Measurements from ENCODE around the gene C11orf58. TPM values are rescaled to one million over a fixed set of nuclear protein-coding genes. Genes with fewer than 3 reads are reported as not detected.

Gene C11orf58
- total and polyA plus RNA-seq, 2 experiments from 2014 or later = 153 to 226 TPM

- no peaks in the 10 kb centered on the region for H3K27me3 ChIP-seq (replicated peaks; ENCODE audit: insufficient read depth)
- no peak overlapping the region for H3K27ac ChIP-seq
- no peaks in the 10 kb centered on the region for H3K36me3 ChIP-seq (ENCODE audit: low read depth)
- no peaks in the 10 kb centered on the region; the same call in 1 of the 2 replicates for H4K20me1 ChIP-seq (ENCODE audit: insufficient read depth)
- no peaks in the 10 kb centered on the region for H3K9me2 ChIP-seq (ENCODE audit: insufficient read depth)
- 44 to 54% methylated on average over 3 of the region's 3 CpGs for WGBS, 2 experiments (ENCODE audit: low coverage in 1 of 2, low lambda C conversion rate in 2 of 2, missing lambda C conversion rate in 2 of 2)
- H3K9ac ChIP-seq = no peak overlapping the region
- no peaks in the 10 kb centered on the region for H3K9me3 ChIP-seq (ENCODE audit: low read depth)
- in situ Hi-C loops (cut with MboI) = no loop called here
- no peak overlapping the region for H2AFZ ChIP-seq
- no peaks in the 10 kb centered on the region for H3K4me1 ChIP-seq (ENCODE audit: insufficient read depth)
- H3K4me2 ChIP-seq (ENCODE audit: unreplicated experiment) = no peak overlapping the region
- no peak for TF ChIP-seq EZH2 (IDR thresholded peaks at IDR 0.05; ENCODE audit: insufficient read depth, poor library complexity, severe bottlenecking)
- no peak for TF ChIP-seq EZH2phosphoT487 (IDR thresholded peaks at IDR 0.05; ENCODE audit: insufficient read depth, low read depth)
- DNase-seq = no peak
- no peaks in the 10 kb centered on the region for H3K79me2 ChIP-seq (ENCODE audit: insufficient read depth)
- H3K4me3 ChIP-seq = no peak overlapping the region
- no peaks in the 10 kb centered on the region for H3F3A ChIP-seq (ENCODE audit: insufficient read depth)
Measured at GRCh38 chr11:16722581-16723344, 15.7 kb upstream of the C11orf58 start.

- no peak for TF ChIP-seq EZH2phosphoT487 (IDR thresholded peaks at IDR 0.05; ENCODE audit: insufficient read depth, low read depth)
- TF ChIP-seq EZH2 (IDR thresholded peaks at IDR 0.05; ENCODE audit: insufficient read depth, poor library complexity, severe bottlenecking) = no peak
- Histone ChIP-seq H3K36me3 (ENCODE audit: low read depth) (no peaks in the 10 kb centered on the region), H3K9ac (no peak overlapping the region), H3K9me3 (ENCODE audit: low read depth) (no peaks in the 10 kb centered on the region), H3K4me1 (ENCODE audit: insufficient read depth) (no peaks in the 10 kb centered on the region), H3K27ac (no peak overlapping the region), H4K20me1 (ENCODE audit: insufficient read depth) (no peaks in the 10 kb centered on the region), H3K4me3 (no peak overlapping the region), H3K9me2 (ENCODE audit: insufficient read depth) (no peaks in the 10 kb centered on the region), H2AFZ (no peak overlapping the region), H3K27me3 (replicated peaks; ENCODE audit: insufficient read depth) (no peaks in the 10 kb centered on the region), H3F3A (ENCODE audit: insufficient read depth) (no peaks in the 10 kb centered on the region), H3K79me2 (ENCODE audit: insufficient read depth) (no peaks in the 10 kb centered on the region), H3K4me2 (ENCODE audit: unreplicated experiment) (no peak overlapping the region)
- in situ Hi-C loops (cut with MboI) = no loop called here
- 68 to 76% methylated on average over 3 of the region's 3 CpGs for WGBS, 2 experiments (ENCODE audit: low coverage in 1 of 2, low lambda C conversion rate in 2 of 2, missing lambda C conversion rate in 2 of 2)
- no peak for DNase-seq
Measured at GRCh38 chr11:16727806-16728205, 10.6 kb upstream of the C11orf58 start.

- Histone ChIP-seq H3K9me3 (ENCODE audit: low read depth) (no peaks in the 10 kb centered on the region), H3K36me3 (ENCODE audit: low read depth) (peaks cover 4% of the 10 kb centered on the region; the same call in 1 of the 2 replicates), H3K9me2 (ENCODE audit: insufficient read depth) (no peaks in the 10 kb centered on the region), H3K9ac (peak overlapping the region; percentile 100), H3F3A (ENCODE audit: insufficient read depth) (no peaks in the 10 kb centered on the region), H3K27me3 (replicated peaks; ENCODE audit: insufficient read depth) (no peaks in the 10 kb centered on the region), H3K4me1 (ENCODE audit: insufficient read depth) (peaks cover 25% of the 10 kb centered on the region), H3K79me2 (ENCODE audit: insufficient read depth) (peaks cover 52% of the 10 kb centered on the region), H3K27ac (peak overlapping the region; percentile 95), H3K4me2 (ENCODE audit: unreplicated experiment) (peak overlapping the region; percentile 80), H4K20me1 (ENCODE audit: insufficient read depth) (no peaks in the 10 kb centered on the region), H2AFZ (peak overlapping the region; percentile 98), H3K4me3 (peak overlapping the region; percentile 97)
- 0 to 1% methylated on average over 6 of the region's 6 CpGs for WGBS, 2 experiments (ENCODE audit: low coverage in 1 of 2, low lambda C conversion rate in 2 of 2, missing lambda C conversion rate in 2 of 2)
- in situ Hi-C loops (cut with MboI) = no loop called here
- TF ChIP-seq EZH2 (IDR thresholded peaks at IDR 0.05; ENCODE audit: insufficient read depth, poor library complexity, severe bottlenecking) = no peak
- no peak for TF ChIP-seq EZH2phosphoT487 (IDR thresholded peaks at IDR 0.05; ENCODE audit: insufficient read depth, low read depth)
- DNase-seq = no peak
Measured at GRCh38 chr11:16737818-16738192, 642 bp upstream of the C11orf58 start.

- Histone ChIP-seq H3K4me1 (ENCODE audit: insufficient read depth) (peaks cover 30% of the 10 kb centered on the region), H2AFZ (peak overlapping the region; percentile 77), H3K27ac (peak overlapping the region; percentile 95), H4K20me1 (ENCODE audit: insufficient read depth) (no peaks in the 10 kb centered on the region; the same call in 1 of the 2 replicates), H3K9ac (peak overlapping the region; percentile 100), H3K27me3 (replicated peaks; ENCODE audit: insufficient read depth) (no peaks in the 10 kb centered on the region), H3K79me2 (ENCODE audit: insufficient read depth) (peaks cover 66% of the 10 kb centered on the region), H3K9me3 (ENCODE audit: low read depth) (no peaks in the 10 kb centered on the region), H3K4me2 (ENCODE audit: unreplicated experiment) (peak overlapping the region; percentile 95), H3K36me3 (ENCODE audit: low read depth) (peaks cover 4% of the 10 kb centered on the region; the same call in 1 of the 2 replicates), H3F3A (ENCODE audit: insufficient read depth) (no peaks in the 10 kb centered on the region), H3K4me3 (peak overlapping the region; percentile 97), H3K9me2 (ENCODE audit: insufficient read depth) (no peaks in the 10 kb centered on the region)
- peak; percentile 58 for DNase-seq
- no peak for TF ChIP-seq EZH2 (IDR thresholded peaks at IDR 0.05; ENCODE audit: insufficient read depth, poor library complexity, severe bottlenecking)
- no peak for TF ChIP-seq EZH2phosphoT487 (IDR thresholded peaks at IDR 0.05; ENCODE audit: insufficient read depth, low read depth)
- in situ Hi-C loops (cut with MboI) = no loop called here
- 4% methylated on average over 32 of the region's 32 CpGs for WGBS, 2 experiments (ENCODE audit: low coverage in 1 of 2, low lambda C conversion rate in 2 of 2, missing lambda C conversion rate in 2 of 2)
Measured at GRCh38 chr11:16738947-16739815, 734 bp downstream of the C11orf58 start.

All from GM23248 (cell line).